Spleen (tissue), 11 donors: ENCODE results near the gene KLF15. TPM values are rescaled to one million over a fixed set of nuclear protein-coding genes. Genes with fewer than 3 reads are reported as not detected.

Experiments used
- DNase-seq: peaks from one replicate; pipeline ENCODE4 v3.0.0-alpha.2; 2020
- H3K27ac ChIP-seq, 8 donors: fragments of 200-600 bp; sonication (generic) in 7 of 8; 1 replicate in 4 of 8; 2 replicates in 4 of 8; pipeline versions ENCODE4 v1.5.0 to v1.8.0; 2016 to 2021; ENCODE audit warnings: inconsistent platforms in 4 of 8, mild to moderate bottlenecking in 4 of 8, moderate library complexity in 1 of 8
- H3K27me3 ChIP-seq, 7 donors: fragments of 200-600 bp; sonication (generic) in 6 of 7; replicated peaks in 1 of 7; 1 replicate in 4 of 7; 2 replicates in 3 of 7; pipeline versions ENCODE4 v1.5.0 to v1.8.0; 2016 to 2021; ENCODE audit warnings: inconsistent platforms in 3 of 7, mild to moderate bottlenecking in 1 of 7
- H3K36me3 ChIP-seq, 6 donors: fragments of 200-600 bp; sonication (generic) in 5 of 6; 1 replicate in 4 of 6; 2 replicates in 2 of 6; pipeline versions ENCODE4 v1.5.0 to v1.8.0; 2016 to 2021; ENCODE audit warnings: inconsistent platforms in 2 of 6
- H3K4me1 ChIP-seq, 6 donors: fragments of 200-600 bp; sonication (generic) in 5 of 6; 1 replicate in 3 of 6; 2 replicates in 3 of 6; pipeline versions ENCODE4 v1.5.0 to v1.8.0; 2016 to 2021; ENCODE audit warnings: inconsistent platforms in 3 of 6
- H3K4me3 ChIP-seq, 8 donors: fragments of 200-600 bp; sonication (generic) in 7 of 8; 1 replicate in 4 of 8; 2 replicates in 4 of 8; pipeline versions ENCODE4 v1.5.0 to v1.8.0; 2016 to 2021; ENCODE audit warnings: inconsistent platforms in 4 of 8, mild to moderate bottlenecking in 4 of 8, moderate library complexity in 2 of 8
- H3K9me3 ChIP-seq, 8 donors: fragments of 200-600 bp; sonication (generic) in 7 of 8; 1 replicate in 4 of 8; 2 replicates in 4 of 8; pipeline versions ENCODE4 v1.5.0 to v1.8.0; 2016 to 2021; ENCODE audit warnings: inconsistent platforms in 4 of 8
- POLR2A ChIP-seq, 3 donors: fragments of 450-650 bp; IDR thresholded peaks; one replicate each; pipeline ENCODE4 v1.5.1; 2017; ENCODE audit warnings: antibody characterized with exemption in 3 of 3, mild to moderate bottlenecking in 1 of 3
- POLR2AphosphoS5 ChIP-seq, 3 donors: sonication (generic); formaldehyde crosslinking; IDR thresholded peaks; one replicate each; pipeline ENCODE4 v1.5.1; 2017; ENCODE audit warnings: antibody characterized with exemption in 3 of 3
- WGBS, 5 donors: extraction: QIAGEN DNeasy Blood & Tissue Kit in 3 of 5; methylation state at CpG; one replicate each; pipeline versions ENCODE4 v1.1.5 to v1.1.7; 2013 to 2018; 5-methylcytosine and 5-hydroxymethylcytosine counted together
- intact Hi-C: fragments of 100-400 bp; cut with DNase I; formaldehyde crosslinking; loops from one replicate; pipeline ENCODE4 v1.15.0; 2023; ENCODE audit warnings: low total_unique reads
- polyA plus RNA-seq, 3 donors: library from polyadenylated mRNA; stranded (reverse); fragments of 200-250 nt; gene quantifications; one replicate each; pipeline ENCODE4 v1.2.1, GENCODE V29; 2013
- total RNA-seq, 7 donors: library from RNA; depleted of rRNA in 3 of 7; stranded (reverse); fragments of >200 nt in 3 of 7; fragmentation: NEBNext Ultra II Directional in 4 of 7; extraction: Animal tissue kit (Norgen Biotek cat#: 25700) in 4 of 7; gene quantifications; one replicate each; pipeline versions ENCODE4 v1.1.0 to v1.2.1, GENCODE V29; 2016 to 2021
- TF ChIP-seq, protein P1 (sequence below), 11 experiments: fragments of 200-600 bp in 7 of 11; fragments of 450-650 bp in 4 of 11; sonication (generic) in 4 of 11; IDR thresholded peaks in 8 of 11; conservative IDR thresholded peaks in 3 of 11; 1 replicate in 7 of 11; 2 replicates in 4 of 11; pipeline versions ENCODE4 v1.4.0 to v1.8.0; 2016 to 2021; ENCODE audit warnings: antibody characterized with exemption in 11 of 11, inconsistent platforms in 4 of 11, mild to moderate bottlenecking in 1 of 11
- donor health status: healthy with polysubstance abuse.
- donor health status: DM: no; HTN: no; CAD: no; lungs with moderate emphysema.
- donor health status: DM: no; HTN: no; CAD: no.
- donor health status: Bipolar disorder and iron deficiency.
- donor health status: healthy.
- donor health status: DM: no; HTN: no; CAD: no.
- donor health status: DM: yes; HTN: yes; CAD: no.

KLF15 gene
- total and polyA plus RNA-seq, 10 donors: 0.57 to 9.5 (median 3.3) TPM

DNA sequence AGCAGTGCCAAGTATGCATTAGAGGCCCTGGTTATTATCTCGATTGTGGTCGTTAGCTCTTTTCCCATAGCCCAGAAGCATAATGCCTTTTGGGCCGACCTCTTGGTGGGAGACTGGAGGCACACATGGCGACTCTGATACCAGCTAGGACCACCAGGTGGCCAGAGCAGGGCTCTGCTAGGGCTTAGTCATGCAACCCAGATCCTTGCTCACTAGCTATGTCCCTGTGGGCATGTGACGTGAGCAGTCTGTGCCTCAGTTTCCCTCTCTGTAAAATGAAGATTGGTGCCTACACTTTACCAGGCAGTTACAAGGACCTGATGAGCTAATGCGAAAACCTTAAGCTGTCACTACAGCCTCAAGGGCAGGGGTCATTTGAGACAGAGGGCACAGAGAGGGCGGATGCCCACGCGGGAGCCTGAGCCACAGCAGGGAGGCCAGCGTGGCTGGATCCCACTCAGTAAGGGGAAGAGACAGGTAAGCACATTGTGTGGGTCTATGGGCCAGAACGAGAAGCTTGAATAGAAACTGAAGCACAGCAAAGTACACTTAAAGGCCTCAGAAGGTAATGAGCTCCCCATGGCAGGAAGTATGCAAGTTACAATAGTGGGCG, 8.8 kb downstream of the KLF15 start:
- intact Hi-C loops: no loop called here
- Histone ChIP-seq H3K27ac (no peak overlapping the region), H3K4me1 (no peaks in the 10 kb centered on the region), H3K9me3 (no peaks in the 10 kb centered on the region), H3K27me3 (no peaks in the 10 kb centered on the region), H3K36me3 (peaks cover 0 to 10% (median 0%) of the 10 kb centered on the region in 6 donors), H3K4me3 (no peak overlapping the region)
- peak; percentile 46 for DNase-seq
- 85 to 93% (median 87%) methylated on average over 11 to 12 of the region's 12 CpGs for WGBS, 5 donors
- TF ChIP-seq POLR2A (IDR thresholded peaks at IDR 0.05) (no peak), POLR2AphosphoS5 (IDR thresholded peaks at IDR 0.05) (no peak)
- TF ChIP-seq, protein P1, sequence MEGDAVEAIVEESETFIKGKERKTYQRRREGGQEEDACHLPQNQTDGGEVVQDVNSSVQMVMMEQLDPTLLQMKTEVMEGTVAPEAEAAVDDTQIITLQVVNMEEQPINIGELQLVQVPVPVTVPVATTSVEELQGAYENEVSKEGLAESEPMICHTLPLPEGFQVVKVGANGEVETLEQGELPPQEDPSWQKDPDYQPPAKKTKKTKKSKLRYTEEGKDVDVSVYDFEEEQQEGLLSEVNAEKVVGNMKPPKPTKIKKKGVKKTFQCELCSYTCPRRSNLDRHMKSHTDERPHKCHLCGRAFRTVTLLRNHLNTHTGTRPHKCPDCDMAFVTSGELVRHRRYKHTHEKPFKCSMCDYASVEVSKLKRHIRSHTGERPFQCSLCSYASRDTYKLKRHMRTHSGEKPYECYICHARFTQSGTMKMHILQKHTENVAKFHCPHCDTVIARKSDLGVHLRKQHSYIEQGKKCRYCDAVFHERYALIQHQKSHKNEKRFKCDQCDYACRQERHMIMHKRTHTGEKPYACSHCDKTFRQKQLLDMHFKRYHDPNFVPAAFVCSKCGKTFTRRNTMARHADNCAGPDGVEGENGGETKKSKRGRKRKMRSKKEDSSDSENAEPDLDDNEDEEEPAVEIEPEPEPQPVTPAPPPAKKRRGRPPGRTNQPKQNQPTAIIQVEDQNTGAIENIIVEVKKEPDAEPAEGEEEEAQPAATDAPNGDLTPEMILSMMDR (IDR thresholded peaks at IDR 0.05 in 8 of 11, conservative IDR thresholded peaks at IDR 0.05 in 3 of 11): peak in 1 of 11 experiments; percentile 19

DNA sequence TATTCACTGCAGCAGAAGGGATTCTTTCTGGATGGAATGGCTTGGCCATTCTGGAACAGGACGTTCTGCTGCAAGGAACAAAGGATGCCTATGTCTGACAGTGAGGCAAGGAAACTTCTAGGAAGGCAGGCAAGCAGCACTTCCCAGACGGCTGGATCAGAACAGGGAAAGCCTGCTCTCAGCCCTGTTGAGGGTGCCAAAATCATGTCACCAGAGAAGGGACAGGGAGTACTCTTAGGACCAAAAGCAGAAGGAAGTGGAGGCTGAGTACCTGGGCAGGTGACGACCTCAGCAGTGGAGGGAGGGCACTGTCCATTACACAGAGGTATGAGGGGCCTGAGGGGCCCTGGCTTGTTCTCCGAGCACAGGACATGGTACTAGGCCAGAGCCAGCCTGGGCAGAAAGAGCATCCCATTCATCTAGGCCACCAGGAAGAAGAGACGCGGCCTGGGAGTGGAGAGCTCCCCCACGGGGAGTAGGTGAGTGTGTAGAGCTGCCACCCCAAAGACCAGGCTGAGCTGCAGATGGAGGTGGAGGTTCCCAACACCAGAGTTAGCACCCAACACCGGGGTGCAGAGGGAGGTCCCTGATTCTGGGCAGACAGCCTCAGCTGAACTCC, 9.6 kb downstream of the KLF15 start:
- Histone ChIP-seq H3K4me3 (no peak overlapping the region), H3K27ac (no peak overlapping the region), H3K36me3 (peaks cover 0 to 10% (median 0%) of the 10 kb centered on the region in 6 donors), H3K27me3 (no peaks in the 10 kb centered on the region), H3K9me3 (no peaks in the 10 kb centered on the region), H3K4me1 (no peaks in the 10 kb centered on the region)
- 76 to 85% (median 79%) methylated on average over 7 to 8 of the region's 8 CpGs for WGBS, 5 donors
- TF ChIP-seq POLR2AphosphoS5 (IDR thresholded peaks at IDR 0.05) (no peak), POLR2A (IDR thresholded peaks at IDR 0.05) (no peak)
- TF ChIP-seq, protein P1 (IDR thresholded peaks at IDR 0.05 in 8 of 11, conservative IDR thresholded peaks at IDR 0.05 in 3 of 11): no peak
- DNase-seq: peak; percentile 45
- intact Hi-C loops: no loop called here

DNA sequence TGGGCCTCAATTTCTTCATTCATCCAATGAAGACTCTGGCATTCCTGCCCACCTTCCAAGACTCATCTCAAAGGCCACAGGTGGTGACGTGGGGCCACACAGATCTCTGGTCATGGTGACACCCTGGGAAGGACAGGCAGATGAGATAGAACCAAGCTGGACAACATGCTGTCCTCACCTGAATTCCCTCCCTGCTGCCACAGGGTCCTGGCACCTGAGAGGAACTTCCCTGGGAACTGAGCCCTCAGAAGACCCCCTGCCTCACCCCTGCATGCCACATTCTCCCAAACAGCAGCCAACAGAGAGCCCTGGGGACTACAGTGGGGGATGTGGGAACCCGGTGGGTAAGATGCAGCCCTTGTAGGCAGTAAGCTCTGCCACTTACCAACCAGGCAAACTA, 10.7 kb downstream of the KLF15 start:
- Histone ChIP-seq H3K27me3 (no peaks in the 10 kb centered on the region), H3K36me3 (peaks cover 0 to 3% (median 0%) of the 10 kb centered on the region in 6 donors), H3K9me3 (no peaks in the 10 kb centered on the region), H3K4me3 (no peak overlapping the region), H3K4me1 (no peaks in the 10 kb centered on the region), H3K27ac (no peak overlapping the region)
- no peak for TF ChIP-seq POLR2AphosphoS5 (IDR thresholded peaks at IDR 0.05)
- TF ChIP-seq, protein P1 (IDR thresholded peaks at IDR 0.05 in 8 of 11, conservative IDR thresholded peaks at IDR 0.05 in 3 of 11): no peak
- no peak for TF ChIP-seq POLR2A (IDR thresholded peaks at IDR 0.05)
- intact Hi-C loops: no loop called here
- WGBS, 5 donors: 73 to 91% (median 90%) methylated on average over 2 of the region's 2 CpGs
- peak; percentile 44 for DNase-seq

DNA sequence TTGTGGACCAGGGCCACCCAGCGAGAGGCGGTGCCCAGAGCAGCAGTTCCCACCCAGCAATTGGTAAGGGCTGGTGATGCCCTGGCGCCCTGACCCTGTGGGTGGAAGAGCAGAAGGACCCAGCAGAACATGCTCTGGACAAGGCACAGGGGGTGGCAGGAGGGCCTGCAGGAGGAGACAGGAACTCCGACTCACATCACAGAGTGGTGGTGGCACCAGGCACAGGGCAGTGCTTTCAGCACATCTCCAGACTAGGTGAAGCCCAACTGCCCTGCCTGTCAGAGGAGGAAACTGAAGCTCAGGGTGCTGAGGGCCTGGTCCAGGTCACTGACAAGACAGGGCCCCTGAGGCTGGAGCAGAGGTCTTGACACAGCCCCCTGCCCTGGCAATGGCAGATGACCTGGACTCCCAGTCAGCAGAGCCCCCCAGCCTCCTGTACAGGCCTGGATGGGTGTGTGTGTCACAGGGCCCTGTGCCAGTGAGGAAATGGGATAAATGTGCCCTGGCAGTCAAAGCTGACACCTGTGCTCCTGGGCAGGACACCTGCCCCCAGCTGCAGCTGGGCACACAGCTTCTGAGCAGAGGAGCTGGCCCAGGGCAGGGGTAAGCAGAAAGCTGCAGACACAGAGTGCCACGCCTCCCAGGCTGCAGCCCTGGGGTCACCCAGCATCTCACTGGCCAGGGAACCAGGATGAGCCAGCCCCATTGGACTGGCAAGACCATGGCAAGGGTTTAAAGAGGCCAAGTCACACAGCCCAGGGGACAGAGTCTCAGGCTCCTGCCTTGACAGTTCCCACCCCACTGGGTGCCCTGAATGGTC, 11.4 kb downstream of the KLF15 start:
- intact Hi-C loops: no loop called here
- DNase-seq: peak; percentile 66
- TF ChIP-seq POLR2AphosphoS5 (IDR thresholded peaks at IDR 0.05) (no peak), POLR2A (IDR thresholded peaks at IDR 0.05) (no peak)
- TF ChIP-seq, protein P1 (IDR thresholded peaks at IDR 0.05 in 8 of 11, conservative IDR thresholded peaks at IDR 0.05 in 3 of 11): no peak

More for the DNA sequence above, 11.4 kb downstream of the KLF15 start:
- H3K36me3 ChIP-seq: no peaks in the 10 kb centered on the region
- H3K4me3 ChIP-seq: no peak overlapping the region
- no peak overlapping the region for H3K27ac ChIP-seq
- H3K27me3 ChIP-seq: peaks cover 0 to 4% (median 0%) of the 10 kb centered on the region in 7 donors
- H3K4me1 ChIP-seq: no peaks in the 10 kb centered on the region
- no peaks in the 10 kb centered on the region for H3K9me3 ChIP-seq
- 80 to 96% (median 92%) methylated on average over 2 to 5 of the region's 5 CpGs for WGBS, 5 donors
